Measurements from ENCODE around the gene NRXN3.

The NRXN3 gene

DNA sequence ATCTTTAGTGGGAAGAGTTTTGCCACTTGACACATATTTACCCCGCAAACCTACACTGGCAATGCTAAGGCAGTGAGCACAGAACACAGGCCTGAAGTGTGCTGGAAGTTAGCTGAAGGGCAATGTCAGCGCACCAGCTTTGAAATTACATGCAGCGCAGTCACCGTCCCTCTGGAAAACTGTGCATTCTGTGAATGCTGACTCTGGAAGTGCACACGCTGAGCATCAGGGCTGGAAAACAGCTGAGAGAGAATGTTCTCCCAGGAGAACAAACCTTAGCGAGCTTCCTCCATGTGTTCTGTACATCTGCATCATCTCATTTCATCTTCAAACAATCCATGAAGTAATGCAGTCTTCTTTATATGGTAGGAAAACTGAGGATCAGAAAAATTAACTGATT lies 448.2 kb downstream of the NRXN3 start:
- no peaks in the 10 kb centered on the region for H3K27me3 ChIP-seq (ENCODE audit: control insufficient read depth in 5 of 5, insufficient read depth in 4 of 5, low read length in 5 of 5)
- H3K9ac ChIP-seq (ENCODE audit: low read length in 5 of 5): no peak overlapping the region
- H3K9me3 ChIP-seq (ENCODE audit: control insufficient read depth in 5 of 5, low read length in 5 of 5): no peaks in the 10 kb centered on the region
- no peaks in the 10 kb centered on the region for H3K4me1 ChIP-seq (ENCODE audit: control insufficient read depth in 5 of 5, insufficient read depth in 5 of 5, low read length in 5 of 5)
- H3K27ac ChIP-seq (ENCODE audit: low read depth, low read length): no peak overlapping the region
- no peak overlapping the region for H3K4me3 ChIP-seq (ENCODE audit: low read depth in 1 of 5, low read length in 5 of 5)
- H3K36me3 ChIP-seq (ENCODE audit: control insufficient read depth in 5 of 5, insufficient read depth in 5 of 5, low read length in 5 of 5): no peaks in the 10 kb centered on the region

DNA sequence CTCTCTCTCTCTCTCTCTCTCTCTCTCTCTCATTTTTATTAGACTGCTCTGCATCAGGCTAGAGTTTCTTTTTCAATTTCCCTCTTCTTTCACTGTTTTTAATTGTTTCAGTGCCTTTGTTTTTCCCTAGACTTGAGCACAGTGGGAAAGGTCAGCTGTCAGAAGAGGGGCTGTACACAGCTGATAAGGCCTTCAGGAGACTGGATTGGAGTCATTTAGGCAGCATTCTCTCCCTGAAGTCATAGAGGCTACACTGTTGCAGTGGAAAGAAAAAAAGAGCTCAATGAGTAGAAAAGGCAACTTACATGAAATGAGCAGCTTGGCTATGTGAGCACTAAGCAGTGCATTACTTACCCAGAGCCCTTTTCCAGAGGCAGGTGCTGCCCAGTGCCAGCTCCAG lies 456.9 kb downstream of the NRXN3 start:
- Histone ChIP-seq H3K4me3 (ENCODE audit: low read depth in 1 of 5, low read length in 5 of 5) (no peak overlapping the region), H3K27ac (ENCODE audit: low read depth, low read length) (no peak overlapping the region), H3K9ac (ENCODE audit: low read length in 5 of 5) (no peak overlapping the region), H3K27me3 (ENCODE audit: control insufficient read depth in 5 of 5, insufficient read depth in 4 of 5, low read length in 5 of 5) (peaks cover 0 to 3% (median 0%) of the 10 kb centered on the region in 5 donors), H3K4me1 (ENCODE audit: control insufficient read depth in 5 of 5, insufficient read depth in 5 of 5, low read length in 5 of 5) (no peaks in the 10 kb centered on the region), H3K9me3 (ENCODE audit: control insufficient read depth in 5 of 5, low read length in 5 of 5) (no peaks in the 10 kb centered on the region), H3K36me3 (ENCODE audit: control insufficient read depth in 5 of 5, insufficient read depth in 5 of 5, low read length in 5 of 5) (no peaks in the 10 kb centered on the region)

DNA sequence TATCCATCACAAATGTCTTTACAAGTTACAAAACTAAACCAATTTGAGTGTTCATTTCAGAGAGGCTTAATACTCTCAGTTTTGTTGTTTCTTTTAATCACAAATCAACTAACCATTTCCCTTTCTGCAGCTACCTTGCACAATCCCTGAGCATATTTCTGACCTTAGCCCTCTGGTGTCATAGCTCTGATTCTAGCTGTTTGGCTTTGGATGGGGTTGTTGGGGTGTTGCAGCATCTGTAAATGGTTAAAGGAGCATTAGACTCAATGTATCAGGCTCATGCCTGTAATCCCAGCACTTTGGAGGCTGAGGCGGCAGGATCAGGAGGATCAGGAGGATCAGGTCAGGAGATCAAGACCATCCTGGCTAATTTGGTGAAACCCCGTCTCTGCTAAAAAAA lies 461.4 kb downstream of the NRXN3 start:
- Histone ChIP-seq H3K27me3 (ENCODE audit: control insufficient read depth in 5 of 5, insufficient read depth in 4 of 5, low read length in 5 of 5) (no peaks in the 10 kb centered on the region), H3K36me3 (ENCODE audit: control insufficient read depth in 5 of 5, insufficient read depth in 5 of 5, low read length in 5 of 5) (no peaks in the 10 kb centered on the region), H3K9ac (ENCODE audit: low read length in 5 of 5) (no peak overlapping the region), H3K9me3 (ENCODE audit: control insufficient read depth in 5 of 5, low read length in 5 of 5) (peaks cover 0 to 2% (median 0%) of the 10 kb centered on the region in 5 donors), H3K27ac (ENCODE audit: low read depth, low read length) (no peak overlapping the region), H3K4me1 (ENCODE audit: control insufficient read depth in 5 of 5, insufficient read depth in 5 of 5, low read length in 5 of 5) (no peaks in the 10 kb centered on the region), H3K4me3 (ENCODE audit: low read depth in 1 of 5, low read length in 5 of 5) (no peak overlapping the region)

DNA sequence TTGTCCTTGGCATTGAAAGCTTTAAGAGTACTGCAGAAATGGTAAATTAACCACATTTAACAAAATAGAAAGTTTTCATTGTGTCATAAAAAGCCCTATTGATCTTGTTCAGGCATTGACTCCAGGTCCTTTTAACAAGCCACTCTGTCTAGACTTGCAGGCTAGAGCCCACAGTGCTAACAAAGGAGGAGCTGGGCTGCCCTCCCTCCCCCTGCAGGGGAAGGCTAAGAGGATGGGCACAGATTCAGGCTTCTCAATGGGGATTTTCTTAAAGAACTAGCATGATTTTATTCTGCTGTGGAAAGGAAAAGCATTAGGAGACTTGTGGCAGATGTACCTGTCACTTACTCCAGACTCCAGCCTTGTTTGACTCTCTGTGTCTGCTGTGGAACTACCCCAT lies 463.6 kb downstream of the NRXN3 start:
- Histone ChIP-seq H3K27me3 (ENCODE audit: control insufficient read depth in 5 of 5, insufficient read depth in 4 of 5, low read length in 5 of 5) (no peaks in the 10 kb centered on the region), H3K4me3 (ENCODE audit: low read depth in 1 of 5, low read length in 5 of 5) (no peak overlapping the region), H3K4me1 (ENCODE audit: control insufficient read depth in 5 of 5, insufficient read depth in 5 of 5, low read length in 5 of 5) (no peaks in the 10 kb centered on the region), H3K36me3 (ENCODE audit: control insufficient read depth in 5 of 5, insufficient read depth in 5 of 5, low read length in 5 of 5) (no peaks in the 10 kb centered on the region), H3K9ac (ENCODE audit: low read length in 5 of 5) (no peak overlapping the region), H3K27ac (ENCODE audit: low read depth, low read length) (no peak overlapping the region), H3K9me3 (ENCODE audit: control insufficient read depth in 5 of 5, low read length in 5 of 5) (peaks cover 0 to 9% (median 4%) of the 10 kb centered on the region in 5 donors)

DNA sequence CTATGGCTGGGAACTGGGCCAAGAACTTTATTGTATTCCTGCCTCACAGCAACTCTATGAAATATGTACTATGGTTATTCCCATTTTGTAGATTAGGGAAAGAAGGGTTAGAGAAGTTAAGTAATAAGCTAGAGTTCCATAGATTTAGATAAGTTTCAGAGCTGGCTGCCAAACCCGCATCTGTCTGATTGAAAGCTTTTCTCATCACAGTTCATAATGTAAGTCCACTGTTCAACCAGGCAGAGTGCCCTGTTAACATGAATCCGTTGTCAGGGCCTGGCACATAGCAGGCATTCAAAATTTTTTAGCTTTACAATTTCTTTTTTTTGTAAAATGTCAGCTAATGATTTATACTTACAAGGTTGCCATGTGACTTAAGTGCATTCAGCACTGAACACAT lies 467.3 kb downstream of the NRXN3 start:
- Histone ChIP-seq H3K27ac (ENCODE audit: low read depth, low read length) (no peak overlapping the region), H3K9ac (ENCODE audit: low read length in 5 of 5) (no peak overlapping the region)

DNA sequence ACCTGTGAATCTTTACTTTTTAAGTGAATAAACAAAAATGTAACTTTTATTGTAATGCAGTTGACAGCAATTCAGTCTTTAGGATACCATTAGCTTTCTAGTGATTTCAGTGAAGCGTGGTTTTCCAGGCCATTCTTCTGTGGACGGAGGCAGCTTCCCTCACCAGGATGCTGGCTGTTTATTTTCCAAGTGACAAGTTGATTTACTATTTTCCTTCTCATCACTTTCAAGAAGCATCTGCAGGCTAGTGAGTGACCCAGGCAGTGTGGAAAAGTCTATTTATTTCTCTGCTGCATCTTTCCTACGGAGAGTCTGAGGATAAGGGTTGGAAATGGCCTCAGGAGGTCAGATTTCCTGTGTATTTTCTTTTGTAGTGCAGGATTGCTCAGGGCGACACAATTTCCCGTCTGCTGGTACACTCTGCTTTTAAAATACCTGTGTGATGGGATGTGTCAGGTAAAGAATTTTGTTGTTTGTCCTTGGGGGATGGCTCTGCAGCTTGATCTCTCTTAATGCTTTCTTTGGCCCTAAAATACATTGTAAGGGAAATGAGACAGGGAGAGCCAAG lies 467.8 kb downstream of the NRXN3 start:
- H3K27ac ChIP-seq (ENCODE audit: low read depth, low read length): no peak overlapping the region
- peaks cover 0 to 9% (median 4%) of the 10 kb centered on the region in 5 donors for H3K9me3 ChIP-seq (ENCODE audit: control insufficient read depth in 5 of 5, low read length in 5 of 5)
- H3K9ac ChIP-seq (ENCODE audit: low read length in 5 of 5): no peak overlapping the region
- H3K4me1 ChIP-seq (ENCODE audit: control insufficient read depth in 5 of 5, insufficient read depth in 5 of 5, low read length in 5 of 5): no peaks in the 10 kb centered on the region
- no peak overlapping the region for H3K4me3 ChIP-seq (ENCODE audit: low read depth in 1 of 5, low read length in 5 of 5)
- no peaks in the 10 kb centered on the region for H3K36me3 ChIP-seq (ENCODE audit: control insufficient read depth in 5 of 5, insufficient read depth in 5 of 5, low read length in 5 of 5)
- H3K27me3 ChIP-seq (ENCODE audit: control insufficient read depth in 5 of 5, insufficient read depth in 4 of 5, low read length in 5 of 5): no peaks in the 10 kb centered on the region

More for the DNA sequence above, 467.3 kb downstream of the NRXN3 start:
- Histone ChIP-seq H3K27me3 (ENCODE audit: control insufficient read depth in 5 of 5, insufficient read depth in 4 of 5, low read length in 5 of 5) (no peaks in the 10 kb centered on the region), H3K4me1 (ENCODE audit: control insufficient read depth in 5 of 5, insufficient read depth in 5 of 5, low read length in 5 of 5) (no peaks in the 10 kb centered on the region), H3K9me3 (ENCODE audit: control insufficient read depth in 5 of 5, low read length in 5 of 5) (peaks cover 0 to 9% (median 4%) of the 10 kb centered on the region in 5 donors), H3K36me3 (ENCODE audit: control insufficient read depth in 5 of 5, insufficient read depth in 5 of 5, low read length in 5 of 5) (no peaks in the 10 kb centered on the region), H3K4me3 (ENCODE audit: low read depth in 1 of 5, low read length in 5 of 5) (no peak overlapping the region)

DNA sequence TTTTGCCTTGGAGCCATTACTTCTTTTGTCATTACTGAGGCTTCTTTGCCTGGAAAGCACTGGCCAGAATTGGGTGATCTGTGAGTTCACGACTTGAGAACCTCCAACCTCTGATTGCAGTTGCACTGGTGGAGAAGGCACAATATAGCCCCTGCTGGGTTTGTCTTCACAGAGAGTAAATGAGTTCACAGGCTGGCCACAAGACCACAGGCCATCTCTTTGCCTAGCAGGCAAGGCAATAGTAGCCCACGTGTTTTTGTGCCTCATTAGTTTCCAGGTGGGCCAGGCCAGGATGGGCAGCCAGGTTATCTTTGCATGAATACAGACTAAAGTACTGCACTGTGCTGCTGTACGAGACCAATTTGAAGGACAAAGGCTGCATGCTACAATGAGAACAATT lies 468.8 kb downstream of the NRXN3 start:
- Histone ChIP-seq H3K9me3 (ENCODE audit: control insufficient read depth in 5 of 5, low read length in 5 of 5) (peaks cover 0 to 9% (median 4%) of the 10 kb centered on the region in 5 donors), H3K4me1 (ENCODE audit: control insufficient read depth in 5 of 5, insufficient read depth in 5 of 5, low read length in 5 of 5) (no peaks in the 10 kb centered on the region), H3K4me3 (ENCODE audit: low read depth in 1 of 5, low read length in 5 of 5) (no peak overlapping the region), H3K27ac (ENCODE audit: low read depth, low read length) (no peak overlapping the region), H3K9ac (ENCODE audit: low read length in 5 of 5) (no peak overlapping the region), H3K27me3 (ENCODE audit: control insufficient read depth in 5 of 5, insufficient read depth in 4 of 5, low read length in 5 of 5) (no peaks in the 10 kb centered on the region), H3K36me3 (ENCODE audit: control insufficient read depth in 5 of 5, insufficient read depth in 5 of 5, low read length in 5 of 5) (no peaks in the 10 kb centered on the region)

DNA sequence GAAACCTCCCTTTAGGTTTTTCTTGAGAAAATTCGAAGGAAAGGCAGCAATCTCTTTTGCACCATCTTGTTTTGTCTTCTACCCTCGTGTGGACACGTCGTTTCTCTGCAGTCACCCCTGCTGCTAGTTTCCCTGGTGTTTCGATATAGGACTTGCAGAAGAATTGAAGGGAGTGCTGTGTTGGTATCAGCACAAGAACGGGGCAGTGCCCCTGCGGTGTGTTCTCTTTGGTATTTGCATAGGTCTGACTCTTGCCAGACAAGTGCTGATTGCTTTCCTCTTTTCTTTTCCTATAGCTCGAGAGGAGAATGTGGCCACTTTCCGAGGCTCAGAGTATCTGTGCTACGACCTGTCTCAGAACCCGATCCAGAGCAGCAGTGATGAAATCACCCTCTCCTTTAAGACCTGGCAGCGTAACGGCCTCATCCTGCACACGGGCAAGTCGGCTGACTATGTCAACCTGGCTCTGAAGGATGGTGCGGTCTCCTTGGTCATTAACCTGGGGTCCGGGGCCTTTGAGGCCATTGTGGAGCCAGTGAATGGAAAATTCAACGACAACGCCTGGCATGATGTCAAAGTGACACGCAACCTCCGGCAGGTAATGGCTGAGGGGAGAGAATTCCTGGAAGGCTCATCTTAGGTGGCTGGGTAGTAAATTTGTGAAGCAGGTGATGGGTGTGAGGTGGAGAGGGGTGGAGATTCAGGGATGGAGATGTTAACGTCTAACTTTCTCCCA lies 474.8 kb downstream of the NRXN3 start:
- Histone ChIP-seq H3K9me3 (ENCODE audit: control insufficient read depth in 5 of 5, low read length in 5 of 5) (no peaks in the 10 kb centered on the region), H3K4me3 (ENCODE audit: low read depth in 1 of 5, low read length in 5 of 5) (no peak overlapping the region), H3K27me3 (ENCODE audit: control insufficient read depth in 5 of 5, insufficient read depth in 4 of 5, low read length in 5 of 5) (no peaks in the 10 kb centered on the region), H3K27ac (ENCODE audit: low read depth, low read length) (no peak overlapping the region), H3K9ac (ENCODE audit: low read length in 5 of 5) (no peak overlapping the region), H3K36me3 (ENCODE audit: control insufficient read depth in 5 of 5, insufficient read depth in 5 of 5, low read length in 5 of 5) (no peaks in the 10 kb centered on the region), H3K4me1 (ENCODE audit: control insufficient read depth in 5 of 5, insufficient read depth in 5 of 5, low read length in 5 of 5) (no peaks in the 10 kb centered on the region)

DNA sequence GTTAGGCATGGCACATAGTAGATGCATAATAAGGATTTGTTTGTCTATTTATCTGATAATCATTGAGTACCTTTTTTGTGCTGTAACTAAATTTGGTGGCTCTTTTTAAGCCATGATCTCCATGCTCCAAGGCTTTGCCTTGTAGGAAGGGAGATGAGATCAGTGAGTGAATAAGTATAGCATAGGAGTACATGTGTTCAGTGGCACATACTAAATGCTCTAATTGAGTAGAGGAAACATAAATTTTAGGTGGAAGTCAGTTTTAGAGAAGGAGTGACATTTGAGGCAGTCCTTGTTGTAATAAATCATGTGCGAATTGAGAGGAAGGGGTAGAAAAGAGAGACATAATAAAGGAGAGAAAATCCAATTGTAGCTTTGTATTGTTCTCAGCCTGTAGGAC lies 482.6 kb downstream of the NRXN3 start:
- Histone ChIP-seq H3K27ac (ENCODE audit: low read depth, low read length) (no peak overlapping the region), H3K4me3 (ENCODE audit: low read depth in 1 of 5, low read length in 5 of 5) (no peak overlapping the region), H3K36me3 (ENCODE audit: control insufficient read depth in 5 of 5, insufficient read depth in 5 of 5, low read length in 5 of 5) (no peaks in the 10 kb centered on the region), H3K4me1 (ENCODE audit: control insufficient read depth in 5 of 5, insufficient read depth in 5 of 5, low read length in 5 of 5) (no peaks in the 10 kb centered on the region), H3K27me3 (ENCODE audit: control insufficient read depth in 5 of 5, insufficient read depth in 4 of 5, low read length in 5 of 5) (no peaks in the 10 kb centered on the region), H3K9ac (ENCODE audit: low read length in 5 of 5) (no peak overlapping the region), H3K9me3 (ENCODE audit: control insufficient read depth in 5 of 5, low read length in 5 of 5) (peaks cover 0 to 5% (median 0%) of the 10 kb centered on the region in 5 donors)

DNA sequence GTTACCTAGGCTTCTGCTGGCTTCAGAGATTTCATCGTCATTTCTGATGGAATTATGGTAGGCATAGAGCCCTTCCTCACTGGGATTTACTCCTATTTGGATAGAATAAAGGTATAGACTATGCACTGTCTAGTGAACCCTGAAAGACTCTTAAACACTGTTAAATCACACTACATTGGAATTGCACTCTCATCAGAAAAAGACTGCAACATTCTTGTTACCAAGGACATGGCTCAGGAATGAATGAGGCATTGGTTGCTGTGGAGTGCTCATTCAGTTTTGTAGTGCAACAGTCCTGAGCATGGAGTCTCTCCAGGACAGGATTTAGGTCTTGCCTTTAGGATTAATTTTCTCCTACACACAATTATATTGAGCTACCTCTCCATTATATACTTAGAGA lies 483.0 kb downstream of the NRXN3 start:
- Histone ChIP-seq H3K9ac (ENCODE audit: low read length in 5 of 5) (no peak overlapping the region), H3K27me3 (ENCODE audit: control insufficient read depth in 5 of 5, insufficient read depth in 4 of 5, low read length in 5 of 5) (no peaks in the 10 kb centered on the region), H3K4me3 (ENCODE audit: low read depth in 1 of 5, low read length in 5 of 5) (no peak overlapping the region), H3K4me1 (ENCODE audit: control insufficient read depth in 5 of 5, insufficient read depth in 5 of 5, low read length in 5 of 5) (no peaks in the 10 kb centered on the region), H3K9me3 (ENCODE audit: control insufficient read depth in 5 of 5, low read length in 5 of 5) (peaks cover 0 to 5% (median 0%) of the 10 kb centered on the region in 5 donors), H3K36me3 (ENCODE audit: control insufficient read depth in 5 of 5, insufficient read depth in 5 of 5, low read length in 5 of 5) (no peaks in the 10 kb centered on the region), H3K27ac (ENCODE audit: low read depth, low read length) (no peak overlapping the region)
